ENCODE data around the gene HLCS.

The HLCS gene

DNA sequence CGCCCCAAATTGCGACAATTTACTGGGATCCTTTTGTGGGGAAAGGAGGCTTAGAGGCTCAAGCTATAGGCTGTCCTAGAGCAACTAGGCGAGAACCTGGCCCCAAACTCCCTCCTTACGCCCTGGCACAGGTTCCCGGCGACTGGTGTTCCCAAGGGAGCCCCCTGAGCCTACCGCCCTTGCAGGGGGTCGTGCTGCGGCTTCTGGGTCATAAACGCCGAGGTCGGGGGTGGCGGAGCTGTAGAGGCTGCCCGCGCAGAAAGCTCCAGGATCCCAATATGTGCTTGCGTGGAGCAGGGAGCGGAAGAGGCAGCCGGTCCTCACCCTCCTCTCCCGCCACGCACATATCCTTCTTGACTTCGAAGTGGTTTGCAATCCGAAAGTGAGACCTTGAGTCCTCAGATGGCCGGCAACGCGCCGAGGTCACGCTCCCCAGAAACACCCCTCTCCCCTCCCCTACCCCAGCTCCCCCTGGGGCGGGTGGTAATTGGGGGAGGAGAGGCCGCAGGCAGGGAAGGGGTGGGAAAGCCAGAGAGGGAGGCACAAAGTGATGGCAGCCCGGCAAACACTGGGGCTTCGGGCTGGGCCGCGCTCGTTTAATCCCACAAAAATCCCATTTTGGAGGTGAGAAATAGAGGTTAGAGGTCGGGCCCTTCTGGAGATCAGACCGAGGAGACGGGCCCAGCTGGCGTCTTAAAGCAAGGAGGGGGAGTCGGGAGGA is 261.4 kb downstream of the HLCS start:
- DNase-seq (ENCODE audit: low read depth in 3 of 3): no peak

- DNase-seq (ENCODE audit: low read depth in 3 of 3): no peak
Measured at GRCh38 chr21:36704281-36704957, 262.1 kb downstream of the HLCS start.

- DNase-seq (ENCODE audit: low read depth in 3 of 3): no peak
Measured at GRCh38 chr21:36703626-36704280, 262.7 kb downstream of the HLCS start.

GRCh38 chr21:36703123-36703522 is 263.3 kb downstream of the HLCS start:
- DNase-seq (ENCODE audit: low read depth in 3 of 3): no peak

- DNase-seq (ENCODE audit: low read depth in 3 of 3): no peak
Measured at GRCh38 chr21:36702622-36702968, 263.9 kb downstream of the HLCS start.

DNA sequence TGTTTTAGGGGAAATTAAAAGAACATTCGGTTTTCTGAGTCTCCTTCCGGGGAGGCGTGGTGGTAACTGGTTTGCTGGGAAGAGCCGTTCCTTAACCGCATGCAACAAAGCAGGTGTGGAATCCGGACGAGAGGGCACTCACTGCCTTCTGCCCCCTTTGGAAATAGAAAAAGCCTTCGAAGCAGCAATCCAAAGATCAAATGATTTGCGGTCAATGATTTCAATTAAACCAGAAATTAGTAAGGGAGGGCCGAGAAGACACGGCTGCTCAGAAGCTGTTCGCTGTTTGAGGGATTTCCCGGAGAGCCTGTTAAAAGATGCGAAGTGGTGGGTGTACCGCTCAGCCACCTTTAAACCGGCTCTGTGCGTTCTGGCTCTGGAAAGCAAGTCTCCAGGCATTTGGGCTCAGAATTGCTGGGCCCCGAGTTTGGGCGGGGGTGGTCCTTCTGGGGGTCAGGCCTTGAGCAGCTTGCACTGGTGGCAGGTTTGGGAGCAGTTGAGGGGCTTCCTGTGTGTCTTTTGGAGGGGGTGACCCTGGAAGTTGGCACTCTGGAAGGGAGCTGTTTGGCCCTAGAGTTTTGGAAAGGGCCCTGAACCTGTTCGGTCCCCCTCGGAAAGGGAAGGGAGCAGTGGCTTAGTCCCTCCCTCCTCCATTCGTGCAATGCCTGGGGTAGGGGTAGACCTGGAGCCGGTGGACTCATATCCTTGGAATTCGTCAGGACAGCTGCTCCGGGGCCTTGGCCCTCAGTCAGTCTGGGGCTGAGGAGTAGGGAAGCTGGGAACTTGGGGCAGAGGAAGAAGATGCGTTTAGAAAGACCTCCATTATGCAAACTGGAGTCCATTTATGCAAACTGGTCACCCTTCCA is 264.5 kb downstream of the HLCS start:
- DNase-seq (ENCODE audit: low read depth in 3 of 3): no peak

DNA sequence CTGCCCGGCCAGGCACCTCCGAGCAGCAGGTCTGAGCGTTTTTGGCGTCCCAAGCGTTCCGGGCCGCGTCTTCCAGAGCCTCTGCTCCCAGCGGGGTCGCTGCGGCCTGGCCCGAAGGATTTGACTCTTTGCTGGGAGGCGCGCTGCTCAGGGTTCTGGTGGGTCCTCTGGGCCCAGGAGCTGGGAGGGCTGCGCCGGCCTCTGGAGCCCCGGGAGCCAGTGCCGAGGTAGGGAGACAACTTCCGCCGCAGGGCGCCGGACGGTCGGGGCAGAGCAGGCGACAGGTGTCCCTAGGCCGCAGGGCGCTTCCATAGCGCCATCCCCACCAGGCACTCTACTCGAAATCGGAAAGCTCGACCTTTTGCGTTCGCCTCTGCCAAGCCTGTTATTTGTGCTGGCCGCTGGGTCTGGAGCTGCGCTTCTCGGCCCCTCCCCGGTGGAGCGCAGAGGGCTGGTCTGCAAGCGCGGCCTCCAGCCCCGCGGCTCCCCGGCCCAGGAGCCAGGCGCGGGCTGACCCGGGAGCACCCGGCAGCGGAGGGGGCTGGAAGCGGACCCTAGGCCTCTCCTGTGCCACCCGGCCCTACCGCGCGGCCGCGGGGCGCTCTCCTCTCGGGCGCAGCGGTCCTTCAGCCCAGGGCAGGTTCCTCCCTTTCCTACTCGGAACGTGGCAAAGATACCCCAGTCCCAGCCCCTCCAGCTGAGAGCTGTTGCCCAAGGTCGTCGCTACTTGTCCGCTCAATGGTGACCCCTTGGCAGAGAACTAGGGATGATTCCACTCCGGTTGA is 265.3 kb downstream of the HLCS start:
- no peak for DNase-seq (ENCODE audit: low read depth in 3 of 3)
